Ammon's horn (tissue), 1 donor: ENCODE measurements around the gene SPOP.

ENCODE experiments used
- DNase-seq: peaks from one replicate; pipeline ENCODE4 v3.0.0-alpha.2; 2016; ENCODE audit warnings: low spot score

Gene SPOP

GRCh38 chr17:49616086-49616485 lies 61.8 kb downstream of the SPOP start:
- DNase-seq: peak; percentile 43

DNA sequence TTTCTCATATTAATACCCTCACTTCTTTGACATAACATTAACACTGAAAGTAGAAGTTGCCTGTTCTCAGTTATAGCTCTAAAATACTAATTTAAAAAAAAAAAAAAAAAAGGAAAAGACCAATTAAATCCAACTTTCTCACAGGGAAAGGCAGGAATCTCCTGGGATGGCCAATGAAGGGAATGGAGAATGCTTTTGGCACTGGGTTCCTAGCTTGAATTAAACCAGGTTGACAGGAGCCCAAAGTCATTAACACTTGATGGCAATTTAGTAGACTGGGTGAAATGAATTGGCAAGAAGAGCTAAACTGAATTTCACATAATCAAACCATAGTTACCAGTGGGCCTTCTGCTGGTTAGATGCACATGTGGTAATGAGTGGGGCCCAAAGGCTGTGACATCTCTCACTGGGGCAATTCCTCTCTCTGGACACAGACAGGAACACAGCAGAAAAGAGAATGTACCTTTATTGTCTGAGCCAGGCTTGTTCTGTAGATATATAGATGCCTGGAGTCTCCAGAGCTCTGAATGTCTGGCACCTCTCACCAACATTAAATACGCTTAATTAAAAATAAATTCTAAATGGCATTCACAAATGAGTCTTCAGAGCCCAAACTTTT lies 64.6 kb downstream of the SPOP start:
- no peak for DNase-seq

- no peak for DNase-seq
Measured at GRCh38 chr17:49612726-49613125, 65.2 kb downstream of the SPOP start.

DNA sequence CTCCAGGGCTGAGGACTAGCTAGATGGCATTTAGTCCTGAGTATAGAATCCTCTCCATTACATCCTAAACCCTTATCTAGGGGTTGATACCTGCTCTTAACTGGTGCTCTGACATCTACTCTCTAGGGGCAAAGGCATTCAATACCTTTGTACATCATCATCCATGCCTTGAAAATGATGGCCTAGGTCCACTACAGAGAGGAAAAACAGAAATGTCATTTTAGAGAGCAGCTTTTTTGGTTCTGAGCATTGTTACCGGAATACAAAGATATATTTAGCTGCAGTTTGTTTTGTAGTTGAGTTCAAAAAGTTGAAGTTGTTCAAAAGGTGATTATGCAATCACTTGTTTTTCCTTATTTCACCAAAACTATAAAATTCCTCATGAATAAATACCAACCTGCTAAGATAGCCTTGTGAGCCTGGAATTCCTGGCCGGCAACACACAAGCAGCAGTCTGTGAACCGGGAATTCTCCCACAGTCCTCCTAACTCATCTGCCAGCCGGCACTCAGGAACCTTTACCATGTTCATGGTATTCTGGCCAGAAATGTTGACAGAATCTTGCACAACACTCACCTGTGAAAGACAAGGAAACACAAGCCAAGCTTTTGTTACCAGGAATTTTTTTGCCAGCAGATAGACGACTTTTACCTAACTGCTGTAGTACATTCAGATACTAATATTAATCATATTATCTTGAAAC lies 66.9 kb downstream of the SPOP start:
- no peak for DNase-seq

- DNase-seq: no peak
Measured at GRCh38 chr17:49604314-49604869, 73.5 kb downstream of the SPOP start.

DNA sequence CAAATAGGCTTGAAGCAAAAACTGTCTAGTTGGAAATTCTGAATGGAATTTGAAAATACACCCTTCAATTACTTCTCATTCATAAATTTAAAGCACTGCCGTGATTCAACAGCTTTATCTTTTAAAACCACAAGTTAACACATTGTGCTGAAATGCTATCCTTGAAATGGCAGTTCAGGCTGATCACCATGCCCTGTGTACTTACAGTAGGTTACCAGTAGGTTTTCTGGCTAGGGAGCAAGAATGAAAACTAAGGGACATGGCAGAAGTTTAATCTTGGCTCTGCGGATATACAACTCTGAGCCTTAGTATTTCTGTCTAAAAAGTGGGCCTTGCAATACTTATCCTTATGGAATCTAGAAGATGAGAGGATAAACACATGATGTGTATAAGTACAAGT lies 74.2 kb downstream of the SPOP start:
- no peak for DNase-seq

- DNase-seq: no peak
Measured at GRCh38 chr17:49603238-49603637, 74.7 kb downstream of the SPOP start.

- DNase-seq: no peak
Measured at GRCh38 chr17:49602783-49603182, 75.1 kb downstream of the SPOP start.

GRCh38 chr17:49600949-49601348 lies 76.9 kb downstream of the SPOP start:
- no peak for DNase-seq

- DNase-seq: no peak
Measured at GRCh38 chr17:49598918-49599317, 79.0 kb downstream of the SPOP start.

DNA sequence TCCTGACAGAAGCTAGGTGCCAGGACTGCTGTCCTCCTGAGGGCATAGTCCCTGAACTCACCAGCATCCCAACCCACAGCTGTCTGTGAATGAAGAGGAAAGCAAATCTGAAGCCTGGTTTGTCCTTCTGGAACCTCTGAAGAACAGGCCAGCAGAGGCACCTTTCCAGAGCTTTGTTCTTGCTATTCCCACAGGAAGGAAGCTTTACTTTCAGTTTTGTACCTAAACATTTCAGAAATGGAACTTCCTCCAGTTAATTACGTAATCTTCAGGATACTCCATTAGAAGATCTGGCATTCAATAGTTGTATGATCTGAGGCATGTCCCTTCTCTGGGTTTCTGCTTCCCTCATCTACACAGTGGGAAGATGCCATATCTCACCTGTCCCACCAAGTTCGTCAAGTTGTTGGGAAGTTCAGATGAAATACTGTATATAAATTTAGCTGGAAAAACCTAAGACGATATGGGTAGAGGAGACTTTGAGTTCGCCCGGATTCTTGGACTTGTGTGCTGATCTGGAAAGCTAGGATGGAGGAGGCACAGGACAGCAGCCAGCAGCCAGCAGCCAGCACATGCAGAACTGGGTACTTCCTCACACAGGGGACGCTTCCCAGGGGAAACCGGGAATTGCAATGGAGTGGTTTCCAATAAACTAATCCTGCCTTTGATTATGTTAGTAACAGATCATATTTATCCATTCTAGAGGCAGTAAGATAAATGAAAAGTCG lies 79.8 kb downstream of the SPOP start:
- DNase-seq: no peak

GRCh38 chr17:49597436-49597835 lies 80.5 kb downstream of the SPOP start:
- peak; percentile 61 for DNase-seq

DNA sequence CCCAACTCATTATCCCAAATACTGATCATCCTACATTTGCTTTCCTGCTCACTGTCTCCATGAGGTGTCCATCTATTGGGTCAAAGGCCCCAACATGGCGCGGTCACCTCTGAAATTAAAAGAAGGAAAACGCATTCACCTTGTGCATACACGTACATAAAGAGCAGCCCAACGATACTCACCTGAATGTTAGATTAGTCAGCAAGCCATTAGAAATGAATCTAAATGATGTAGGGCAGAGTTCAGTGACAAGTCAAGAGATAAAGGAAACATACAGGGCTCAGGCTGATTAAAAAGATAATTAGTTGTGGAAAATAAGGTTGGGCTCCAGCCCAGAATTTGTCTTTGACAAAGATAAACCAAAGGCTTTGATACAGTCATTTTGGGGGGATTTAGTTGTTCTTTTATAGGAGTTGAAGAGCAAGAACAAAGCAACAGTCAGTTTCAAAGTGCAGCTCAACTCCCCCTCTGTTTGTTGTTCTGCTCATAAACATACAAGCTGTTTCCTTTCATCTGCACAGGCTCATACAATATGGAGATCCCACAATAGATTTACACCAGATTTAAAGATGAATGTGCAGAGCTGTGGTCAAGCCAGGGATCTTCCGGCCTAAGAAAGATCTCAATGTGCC lies 81.2 kb downstream of the SPOP start:
- DNase-seq: peak; percentile 32

GRCh38 chr17:49595980-49596379 lies 81.9 kb downstream of the SPOP start:
- DNase-seq: no peak

DNA sequence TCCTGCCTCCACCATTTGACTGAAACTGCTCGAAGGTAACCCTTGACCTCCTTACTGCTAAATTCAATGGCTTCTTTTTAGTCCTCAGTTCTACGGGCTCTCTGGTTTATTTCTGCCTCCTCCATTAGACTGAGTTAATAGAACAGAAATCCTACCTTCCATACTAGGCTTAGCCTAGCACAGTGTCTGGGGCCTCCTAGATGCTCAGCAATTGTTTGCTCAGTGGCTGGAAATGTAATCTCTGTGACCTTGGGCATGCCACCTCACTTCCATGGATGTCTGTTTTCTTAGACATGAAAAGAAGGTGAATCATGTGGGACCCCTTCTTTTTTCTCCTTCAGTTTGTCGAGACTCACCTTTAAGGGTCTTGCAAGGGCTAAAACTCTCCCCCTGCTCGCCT lies 82.6 kb downstream of the SPOP start:
- no peak for DNase-seq

DNA sequence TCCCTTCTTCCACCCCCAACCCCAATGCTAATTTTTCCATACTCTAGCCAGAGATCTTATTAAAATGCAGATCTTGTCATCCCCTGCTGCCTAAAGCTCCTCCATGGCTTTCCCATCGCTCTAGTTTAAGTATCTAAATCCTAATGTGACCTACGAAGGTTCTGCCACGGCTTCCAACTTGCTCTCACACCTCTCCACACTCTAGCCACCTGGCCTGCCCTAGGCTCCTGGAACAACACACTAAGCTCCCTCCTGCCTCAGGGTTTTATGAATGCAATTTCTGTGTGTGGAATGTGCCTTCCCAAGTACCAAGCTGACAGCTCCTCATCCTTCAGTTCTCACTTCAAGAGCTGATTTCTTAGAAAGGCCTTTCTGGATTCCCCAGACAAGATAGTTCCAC lies 85.6 kb downstream of the SPOP start:
- DNase-seq: no peak

GRCh38 chr17:49590874-49591273 lies 87.0 kb downstream of the SPOP start:
- no peak for DNase-seq

- no peak for DNase-seq
Measured at GRCh38 chr17:49589577-49589927, 88.3 kb downstream of the SPOP start.

DNA sequence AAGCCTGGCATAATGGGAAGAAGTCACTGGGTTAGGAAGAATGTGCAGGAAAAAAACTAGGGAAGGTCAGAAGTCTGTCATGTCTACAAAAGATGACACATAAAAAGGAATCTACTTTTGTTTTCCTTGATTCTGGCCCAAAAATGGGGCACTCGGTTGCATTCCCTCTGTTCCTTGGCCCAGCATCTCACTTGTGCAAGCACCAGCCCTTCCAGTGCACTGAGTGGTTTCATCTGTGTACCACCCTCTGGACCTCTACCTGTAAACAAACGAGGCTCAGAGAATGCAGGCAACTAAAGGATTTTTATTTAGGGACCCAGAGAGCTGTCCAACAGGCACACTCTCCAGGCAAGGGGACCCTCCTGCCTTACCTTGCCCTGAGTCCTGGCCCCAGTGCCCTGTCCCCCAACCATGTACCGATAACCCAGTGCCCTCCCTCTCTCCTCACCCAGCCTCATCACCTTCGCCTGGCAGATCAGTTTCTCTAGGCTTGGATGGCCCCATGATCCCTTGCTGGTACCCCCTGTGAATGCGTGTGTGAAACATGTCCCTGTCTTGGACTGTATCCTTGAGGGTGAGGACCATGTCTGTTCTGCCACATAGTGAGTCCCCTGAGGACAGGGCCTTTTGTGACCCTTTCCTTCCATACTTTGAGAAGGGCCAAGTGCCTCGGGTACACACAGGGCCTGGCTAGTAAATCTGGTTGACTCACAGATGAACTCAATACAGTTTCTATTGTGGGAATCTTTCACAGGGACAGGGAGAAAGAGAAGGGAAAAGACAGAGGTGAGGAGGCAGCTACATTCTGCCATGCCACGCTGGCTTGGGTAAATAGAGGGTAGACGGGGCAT lies 88.9 kb downstream of the SPOP start:
- no peak for DNase-seq

DNA sequence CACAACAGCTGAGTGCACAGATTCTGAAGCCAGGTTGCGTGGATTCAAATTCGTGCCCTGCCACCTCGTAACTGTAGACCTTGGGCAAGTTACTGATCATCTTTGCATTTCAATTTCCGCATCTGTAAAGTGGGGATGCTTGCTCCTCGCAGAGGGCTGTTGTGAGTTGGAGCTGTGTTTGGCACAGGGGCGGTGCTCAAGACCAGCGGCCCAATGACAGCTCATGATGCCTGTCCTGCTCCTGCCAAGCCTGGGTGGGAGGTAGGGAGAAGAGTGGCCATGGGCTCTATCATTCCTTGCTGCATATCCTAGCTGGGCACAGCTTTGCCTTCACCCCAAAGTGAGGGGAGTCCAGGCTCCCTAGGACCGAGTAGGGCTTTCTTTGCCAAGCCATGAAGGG lies 89.6 kb downstream of the SPOP start:
- DNase-seq: no peak

DNA sequence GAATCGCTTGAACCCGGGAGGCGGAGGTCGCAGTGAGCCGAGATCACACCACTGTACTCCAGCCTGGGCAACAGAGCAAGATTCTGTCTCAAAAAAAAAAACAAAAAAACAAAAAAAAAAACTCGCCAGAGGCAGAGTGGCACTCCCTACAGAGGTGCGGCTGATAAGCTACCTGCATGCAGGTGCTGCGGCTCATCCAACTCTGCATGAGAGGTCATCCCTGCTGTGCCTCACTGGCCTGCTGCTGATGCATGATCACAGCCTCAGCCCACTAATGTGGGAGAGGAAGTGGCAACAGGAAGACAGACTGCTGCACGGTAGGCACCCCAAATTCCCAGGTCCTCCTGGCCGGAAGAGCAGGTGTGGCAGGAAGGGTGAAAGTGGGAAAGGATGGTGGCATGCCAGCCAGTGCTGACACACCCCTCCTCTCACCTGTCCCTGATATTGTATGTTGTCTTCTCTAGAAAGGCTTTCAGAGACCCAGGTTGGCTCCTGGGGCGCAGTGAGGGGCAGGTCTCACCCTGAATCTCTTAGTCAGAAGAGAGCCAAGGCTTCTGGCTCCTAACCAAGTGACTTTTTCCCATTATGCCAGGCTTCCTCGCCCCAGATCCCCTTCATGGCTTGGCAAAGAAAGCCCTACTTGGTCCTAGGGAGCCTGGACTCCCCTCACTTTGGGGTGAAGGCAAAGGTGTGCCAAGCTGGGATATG lies 90.4 kb downstream of the SPOP start:
- no peak for DNase-seq
